Measurements from ENCODE around the gene PDRG1. TPM values are rescaled to one million over a fixed set of nuclear protein-coding genes. Genes with fewer than 3 reads are reported as not detected.
"Not testable (repeated sequence)": the region's sequence is repeated elsewhere in the genome, so short reads cannot be mapped to it uniquely, and the experiment has no call there.

PDRG1 gene
- total and polyA plus RNA-seq, 9 donors, result 6.4 to 14.1 (median 9.7) TPM

GRCh38 chr20:31920275-31920855 lies 31.5 kb downstream of the PDRG1 start:
- DNase-seq, result no peak
- no peak overlapping the region for H3K27ac ChIP-seq
- intact Hi-C loops (cut with DNase I), result no loop called here
- H3K4me1 ChIP-seq (ENCODE audit: insufficient read depth), result no peaks in the 10 kb centered on the region
- no peaks in the 10 kb centered on the region for H3K36me3 ChIP-seq
- no peak for TF ChIP-seq EP300 (IDR thresholded peaks at IDR 0.05)
- TF ChIP-seq, protein P1, sequence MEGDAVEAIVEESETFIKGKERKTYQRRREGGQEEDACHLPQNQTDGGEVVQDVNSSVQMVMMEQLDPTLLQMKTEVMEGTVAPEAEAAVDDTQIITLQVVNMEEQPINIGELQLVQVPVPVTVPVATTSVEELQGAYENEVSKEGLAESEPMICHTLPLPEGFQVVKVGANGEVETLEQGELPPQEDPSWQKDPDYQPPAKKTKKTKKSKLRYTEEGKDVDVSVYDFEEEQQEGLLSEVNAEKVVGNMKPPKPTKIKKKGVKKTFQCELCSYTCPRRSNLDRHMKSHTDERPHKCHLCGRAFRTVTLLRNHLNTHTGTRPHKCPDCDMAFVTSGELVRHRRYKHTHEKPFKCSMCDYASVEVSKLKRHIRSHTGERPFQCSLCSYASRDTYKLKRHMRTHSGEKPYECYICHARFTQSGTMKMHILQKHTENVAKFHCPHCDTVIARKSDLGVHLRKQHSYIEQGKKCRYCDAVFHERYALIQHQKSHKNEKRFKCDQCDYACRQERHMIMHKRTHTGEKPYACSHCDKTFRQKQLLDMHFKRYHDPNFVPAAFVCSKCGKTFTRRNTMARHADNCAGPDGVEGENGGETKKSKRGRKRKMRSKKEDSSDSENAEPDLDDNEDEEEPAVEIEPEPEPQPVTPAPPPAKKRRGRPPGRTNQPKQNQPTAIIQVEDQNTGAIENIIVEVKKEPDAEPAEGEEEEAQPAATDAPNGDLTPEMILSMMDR (IDR thresholded peaks at IDR 0.05), result no peak
- no peak for TF ChIP-seq POLR2A (IDR thresholded peaks at IDR 0.05)
- no peaks in the 10 kb centered on the region for H3K27me3 ChIP-seq
- WGBS, 3 donors, result 63 to 73% (median 70%) methylated on average over 11 of the region's 11 CpGs
- H3K9me3 ChIP-seq, result no peaks in the 10 kb centered on the region
- no peak overlapping the region for H3K4me3 ChIP-seq

DNA sequence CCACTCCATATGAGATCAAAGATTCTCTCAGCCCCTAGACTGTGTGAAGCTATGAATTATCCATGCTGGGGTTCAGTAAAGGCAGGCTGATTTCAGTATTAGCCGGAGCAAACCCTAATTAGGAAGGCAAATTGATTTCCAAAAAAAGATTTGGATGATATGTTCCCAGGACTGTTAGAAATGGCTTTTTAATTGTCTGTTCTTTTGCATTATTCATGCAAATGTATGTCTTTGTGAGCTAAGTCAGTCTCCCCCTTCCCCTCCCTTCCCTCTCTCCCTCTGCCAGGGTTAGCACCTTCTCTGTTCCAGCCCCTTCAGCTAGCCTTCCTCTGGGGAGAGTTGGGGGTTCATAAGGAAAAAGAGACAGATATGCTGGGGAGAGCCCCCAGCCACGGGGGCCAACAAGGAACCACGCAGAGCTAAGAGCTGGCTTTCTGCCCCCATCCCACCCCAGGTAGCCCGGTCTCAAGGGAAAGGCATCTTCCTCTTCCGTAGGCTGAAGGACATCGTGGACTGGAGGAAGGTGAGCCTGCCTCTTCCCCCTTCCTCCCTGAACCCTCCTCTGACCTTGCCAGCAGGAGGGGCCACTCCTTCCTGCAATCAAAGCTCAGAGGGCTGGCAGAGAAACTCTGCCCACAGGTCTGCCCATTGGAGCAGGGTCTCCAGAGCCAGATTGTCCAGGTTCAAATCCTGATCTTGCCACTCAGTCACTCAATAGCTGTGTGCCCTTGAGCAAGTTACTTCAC lies 32.3 kb downstream of the PDRG1 start:
- H3K27ac ChIP-seq, result no peak overlapping the region
- DNase-seq, result no peak
- H3K36me3 ChIP-seq, result no peaks in the 10 kb centered on the region
- intact Hi-C loops (cut with DNase I), result no loop called here
- TF ChIP-seq EP300 (IDR thresholded peaks at IDR 0.05) (no peak), POLR2A (IDR thresholded peaks at IDR 0.05) (no peak)
- TF ChIP-seq, protein P1 (IDR thresholded peaks at IDR 0.05), result no peak
- no peaks in the 10 kb centered on the region for H3K4me1 ChIP-seq (ENCODE audit: insufficient read depth)
- no peaks in the 10 kb centered on the region for H3K9me3 ChIP-seq
- no peaks in the 10 kb centered on the region for H3K27me3 ChIP-seq
- H3K4me3 ChIP-seq, result no peak overlapping the region
- WGBS, 3 donors, result 26 to 43% (median 31%) methylated on average over 6 of the region's 6 CpGs

DNA sequence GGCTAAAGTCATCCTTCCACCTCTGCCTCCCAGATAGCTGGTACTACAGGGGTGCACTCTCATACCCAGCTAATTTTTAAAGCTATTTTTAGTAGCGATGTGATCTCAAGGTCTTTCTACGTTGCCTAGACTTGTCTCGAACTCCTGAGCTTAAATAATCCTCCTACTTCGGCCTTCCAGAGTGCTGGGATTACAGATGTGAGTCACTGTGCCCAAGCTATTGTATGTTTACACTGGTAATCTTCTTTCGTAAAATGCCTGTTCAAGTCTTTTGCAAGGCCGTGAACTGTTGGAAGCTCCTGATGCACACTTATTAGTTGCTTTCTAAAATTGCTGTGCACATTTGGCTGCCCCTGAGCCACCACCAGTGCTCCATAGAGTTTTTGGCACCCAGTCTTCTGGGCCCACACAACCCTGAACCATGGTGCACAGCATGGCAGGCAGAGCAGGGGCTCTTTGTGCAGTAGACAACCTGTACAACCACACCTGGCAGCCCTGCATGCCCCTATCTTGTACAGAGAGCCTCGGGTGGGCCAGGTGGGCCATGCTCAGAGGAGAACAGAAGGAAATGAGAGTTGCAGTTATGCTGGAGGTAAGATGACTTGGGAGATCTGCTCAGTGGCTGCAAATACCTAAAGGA lies 33.3 kb downstream of the PDRG1 start:
- Histone ChIP-seq H3K4me3 (no peak overlapping the region), H3K9me3 (no peaks in the 10 kb centered on the region), H3K4me1 (ENCODE audit: insufficient read depth) (no peaks in the 10 kb centered on the region), H3K36me3 (no peaks in the 10 kb centered on the region), H3K27me3 (no peaks in the 10 kb centered on the region), H3K27ac (no peak overlapping the region)
- intact Hi-C loops (cut with DNase I), result no loop called here
- WGBS, 3 donors, result 38 to 51% (median 46%) methylated on average over 7 of the region's 7 CpGs
- no peak for DNase-seq
- TF ChIP-seq, protein P1 (IDR thresholded peaks at IDR 0.05), result no peak
- TF ChIP-seq EP300 (IDR thresholded peaks at IDR 0.05), result no peak
- no peak for TF ChIP-seq POLR2A (IDR thresholded peaks at IDR 0.05)

DNA sequence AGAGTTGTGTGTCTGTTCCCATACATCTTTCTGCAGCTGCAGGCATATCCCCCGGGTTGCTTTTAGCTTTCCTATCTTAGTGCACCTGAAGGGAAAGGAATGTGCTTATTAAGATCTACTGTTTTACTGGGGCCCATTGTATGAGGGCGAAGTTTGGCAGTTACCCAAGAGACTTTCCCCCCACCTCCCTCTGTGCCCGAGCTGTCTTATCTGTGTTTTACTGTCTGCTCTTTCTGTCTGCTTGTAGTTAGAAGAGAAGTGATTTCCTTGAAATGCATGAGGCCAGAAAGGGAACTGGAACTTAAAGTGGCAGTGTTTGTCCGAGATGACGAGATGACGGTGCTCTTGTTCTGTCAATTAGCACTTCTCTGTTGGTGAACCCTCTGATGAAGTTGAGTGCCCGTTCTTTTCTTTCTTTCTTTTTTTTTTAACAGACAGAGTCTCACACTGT lies 33.9 kb downstream of the PDRG1 start:
- 6 to 13% (median 6%) methylated on average over 7 of the region's 7 CpGs for WGBS, 3 donors
- DNase-seq; intact Hi-C loops (cut with DNase I): not testable (repeated sequence)

GRCh38 chr20:31916708-31917107 lies 35.1 kb downstream of the PDRG1 start:
- Histone ChIP-seq H3K27me3 (no peaks in the 10 kb centered on the region), H3K4me3 (no peak overlapping the region), H3K36me3 (no peaks in the 10 kb centered on the region), H3K9me3 (no peaks in the 10 kb centered on the region), H3K4me1 (ENCODE audit: insufficient read depth) (no peaks in the 10 kb centered on the region), H3K27ac (no peak overlapping the region)
- WGBS, 3 donors, result 88 to 96% (median 95%) methylated on average over 4 of the region's 4 CpGs
- intact Hi-C loops (cut with DNase I), result no loop called here
- TF ChIP-seq POLR2A (IDR thresholded peaks at IDR 0.05) (no peak), EP300 (IDR thresholded peaks at IDR 0.05) (no peak)
- TF ChIP-seq, protein P1 (IDR thresholded peaks at IDR 0.05), result no peak
- no peak for DNase-seq

More for the DNA sequence above, 33.9 kb downstream of the PDRG1 start:
- H3K27ac ChIP-seq; H3K9me3 ChIP-seq; H3K4me1 ChIP-seq (ENCODE audit: insufficient read depth); H3K4me3 ChIP-seq; H3K27me3 ChIP-seq; H3K36me3 ChIP-seq: not testable (repeated sequence)

All from ovary (tissue), 9 donors.